SK-N-DZ (cell line): ENCODE measurements around the gene CLK2.
"Not testable (repeated sequence)": the region's sequence is repeated elsewhere in the genome, so short reads cannot be mapped to it uniquely, and the experiment has no call there.

ENCODE experiments used
- DNase-seq: peaks from one replicate; pipeline ENCODE4 v3.0.0-alpha.2; 2015; ENCODE audit warnings: low spot score

Gene CLK2

GRCh38 chr1:155244368-155245162 is 28.7 kb downstream of the CLK2 start:
- DNase-seq, result peak; percentile 100

DNA sequence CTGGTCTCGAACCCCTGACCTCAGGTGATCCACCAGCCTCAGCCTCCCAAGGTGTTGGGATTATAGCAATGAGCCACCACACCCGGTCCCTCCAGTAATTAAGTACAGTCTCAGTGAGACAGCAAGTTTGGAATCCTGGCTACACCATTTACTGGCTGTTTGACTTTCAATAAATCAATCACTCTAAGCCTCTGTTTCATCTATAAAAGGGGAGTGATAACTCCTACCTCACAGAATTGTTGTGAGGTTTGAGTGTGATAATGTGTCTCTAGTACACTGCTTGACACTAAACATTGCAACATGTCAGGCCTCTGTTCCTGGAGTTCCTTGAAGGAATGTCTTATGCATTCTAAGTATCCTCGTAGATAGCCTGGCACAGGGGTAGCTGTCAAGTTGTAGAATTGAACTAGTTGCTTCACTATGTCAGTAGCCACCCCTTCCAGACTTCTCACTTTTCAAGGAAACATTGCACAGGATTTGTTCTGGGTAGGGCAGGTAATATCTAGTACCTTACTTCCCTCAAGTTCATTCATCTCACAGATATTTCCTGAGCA is 30.4 kb downstream of the CLK2 start:
- no peak for DNase-seq

GRCh38 chr1:155241841-155242264 is 31.5 kb downstream of the CLK2 start:
- no peak for DNase-seq

DNA sequence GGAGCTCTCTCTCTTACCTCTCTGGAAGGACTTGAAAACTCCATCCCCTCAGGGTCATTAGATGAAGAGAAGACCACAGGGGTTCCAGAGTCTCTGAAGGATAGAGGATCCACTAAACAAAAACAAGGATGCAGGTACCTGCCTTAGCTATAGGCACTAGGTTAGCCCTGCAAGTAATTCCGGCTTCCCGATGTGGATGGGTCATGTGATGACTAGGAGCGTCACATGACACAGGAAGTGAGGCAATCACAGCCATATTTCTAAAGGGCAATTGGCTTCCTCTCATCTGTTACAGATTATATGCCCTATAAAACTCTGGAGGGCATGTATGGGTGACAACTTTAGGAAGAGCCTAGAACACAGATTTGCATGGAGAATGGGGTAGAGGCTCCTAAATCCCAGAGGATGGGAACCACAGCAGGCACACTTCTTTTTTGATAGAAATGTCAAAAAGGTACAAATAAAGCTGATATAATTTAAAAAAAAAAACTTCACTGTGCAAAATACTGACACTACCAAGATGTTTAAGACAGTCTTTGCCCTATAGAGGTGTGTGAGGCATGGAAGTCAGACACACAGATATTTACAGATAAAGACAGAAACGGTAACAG is 32.1 kb downstream of the CLK2 start:
- peak; percentile 87 for DNase-seq

DNA sequence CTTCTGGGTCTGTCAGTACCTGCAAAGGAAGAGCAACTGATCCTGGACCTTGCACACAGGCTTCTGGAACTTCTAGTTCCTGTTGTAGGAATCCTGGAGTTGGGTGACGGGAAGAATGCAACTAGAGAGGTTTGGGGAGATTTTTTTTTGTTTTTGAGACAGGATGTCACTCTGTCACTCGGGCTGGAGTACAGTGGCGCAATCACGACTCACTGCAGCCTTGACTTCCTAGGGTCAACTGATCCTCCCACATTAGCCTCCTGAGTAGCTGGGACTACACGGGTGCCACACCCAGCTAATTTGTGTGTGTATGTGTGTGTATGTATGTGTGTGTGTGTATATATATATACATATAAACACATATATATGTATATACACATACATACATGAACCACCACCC is 36.9 kb downstream of the CLK2 start:
- no peak for DNase-seq

GRCh38 chr1:155235375-155235774 is 37.9 kb downstream of the CLK2 start:
- DNase-seq, result not testable (repeated sequence)

DNA sequence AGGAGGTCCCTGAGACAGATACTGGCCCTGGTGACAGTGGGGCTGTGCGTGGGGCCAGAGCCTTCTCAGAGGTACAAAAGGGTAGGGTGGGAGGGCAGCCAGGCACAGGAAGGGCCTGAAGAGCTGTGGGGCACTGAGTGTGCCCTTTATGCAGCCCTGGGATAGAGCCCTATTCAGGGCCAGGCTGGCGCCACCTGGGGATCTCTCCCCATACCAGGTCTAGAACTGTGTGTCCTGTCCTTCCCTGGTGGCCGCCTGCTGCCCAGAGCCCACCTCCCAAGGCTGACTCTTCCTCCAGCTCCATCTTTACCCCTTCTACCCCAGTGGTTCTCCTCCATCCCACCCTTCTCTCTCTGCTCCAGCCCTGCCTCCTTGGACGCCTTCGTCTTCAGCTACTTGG is 39.8 kb downstream of the CLK2 start:
- not testable (repeated sequence) for DNase-seq

DNA sequence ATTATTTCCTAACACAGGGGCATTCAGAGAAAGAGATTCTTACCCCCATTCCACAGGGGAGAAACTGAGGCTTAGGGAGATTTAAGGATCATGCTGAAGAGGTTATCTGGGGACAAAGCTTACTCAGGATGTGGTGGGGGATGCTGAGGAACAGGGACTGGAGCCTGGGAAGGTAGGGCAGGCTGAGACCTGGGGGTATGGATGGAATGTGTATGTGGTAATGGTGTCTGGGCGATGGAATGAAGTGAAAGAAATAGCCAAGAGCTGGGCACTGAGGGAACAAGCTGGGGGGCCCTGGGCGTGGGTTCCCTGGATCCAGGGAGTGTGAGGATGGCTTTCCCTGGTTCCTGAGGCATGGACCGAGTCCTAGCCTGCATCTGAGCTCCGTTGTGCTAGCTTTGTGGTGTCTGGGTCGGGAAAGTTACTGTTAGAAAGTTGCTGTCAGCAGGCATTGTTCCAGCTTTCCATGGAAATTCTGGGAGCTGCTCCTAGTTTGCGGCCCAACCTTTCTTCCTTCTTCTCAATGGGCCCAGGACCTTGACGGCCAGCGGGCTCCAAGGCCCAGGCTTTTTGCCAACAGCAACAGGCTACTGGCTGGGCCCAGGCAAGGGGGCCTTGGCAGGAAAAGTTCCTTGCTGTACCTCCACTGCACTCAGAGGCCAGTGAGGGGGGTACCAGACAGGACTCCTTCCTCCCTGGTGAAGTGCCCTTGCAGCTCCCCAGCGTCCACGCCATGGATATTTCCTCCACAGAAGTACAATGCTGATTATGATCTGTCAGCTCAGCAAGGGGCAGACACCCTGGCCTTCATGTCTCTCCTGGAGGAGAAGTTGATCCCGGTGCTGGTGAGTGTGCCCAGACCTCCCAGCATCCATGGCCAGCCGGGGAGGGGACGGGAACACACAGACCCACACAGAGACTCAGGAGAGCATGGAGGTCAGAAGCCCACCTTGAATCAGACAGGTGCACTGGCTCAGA is 41.0 kb downstream of the CLK2 start:
- not testable (repeated sequence) for DNase-seq

- DNase-seq, result not testable (repeated sequence)
Measured at GRCh38 chr1:155231302-155231701, 42.0 kb downstream of the CLK2 start.

- DNase-seq, result no peak
Measured at GRCh38 chr1:155228096-155228427, 45.2 kb downstream of the CLK2 start.

- DNase-seq, result peak; percentile 100
Measured at GRCh38 chr1:155227261-155228095, 45.8 kb downstream of the CLK2 start.

DNA sequence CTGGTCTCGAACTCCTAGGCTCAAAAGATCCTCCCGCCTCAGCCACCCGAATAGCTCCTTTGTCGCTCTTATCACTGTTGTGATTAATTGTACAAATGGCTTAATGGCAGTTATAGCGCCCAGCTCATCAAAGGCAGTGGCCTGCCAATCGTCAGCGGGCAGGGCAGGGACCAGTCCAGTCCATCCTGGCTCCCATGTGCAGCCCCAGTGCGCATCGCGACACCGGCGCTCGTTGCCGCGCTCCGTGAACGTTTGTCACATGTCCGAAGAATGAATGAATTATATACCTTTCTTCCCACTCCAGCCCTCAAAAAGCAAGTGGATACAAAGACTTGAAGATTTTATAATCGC is 46.4 kb downstream of the CLK2 start:
- peak; percentile 76 for DNase-seq

DNA sequence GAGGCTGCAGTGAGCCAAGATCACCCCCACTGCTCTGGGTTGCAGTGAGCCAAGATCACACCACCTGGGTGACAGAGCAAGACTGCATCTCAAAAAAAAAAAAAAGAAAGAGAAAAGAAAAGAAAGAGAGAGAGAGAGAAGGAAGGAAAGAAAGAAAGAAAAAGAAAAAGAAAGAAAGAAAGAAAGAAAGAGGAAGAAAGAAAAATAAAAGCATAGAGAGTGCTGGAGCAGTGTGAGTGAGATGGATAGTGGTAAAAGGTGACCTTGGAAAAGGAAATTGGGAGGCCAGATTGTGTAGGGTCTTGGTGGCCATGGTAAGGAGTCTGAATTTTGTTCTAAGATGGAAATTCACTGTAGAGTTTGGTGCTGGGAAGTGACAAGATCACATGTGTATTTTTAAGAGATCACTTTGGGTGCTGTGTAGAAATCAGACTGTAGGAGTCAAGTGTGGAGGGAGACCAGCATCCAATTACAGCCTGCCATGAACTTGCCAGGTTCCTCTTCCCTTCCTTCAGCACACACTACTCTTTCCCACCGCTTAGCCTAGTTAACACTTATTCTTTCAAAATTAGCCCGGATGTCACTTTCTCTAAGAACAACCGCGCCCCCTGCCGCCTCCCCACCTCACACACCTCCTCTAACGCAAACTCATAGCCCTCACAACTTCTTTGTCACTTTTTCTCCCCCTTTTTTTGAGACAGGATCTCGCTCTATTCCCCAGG is 47.0 kb downstream of the CLK2 start:
- DNase-seq, result peak; percentile 82

GRCh38 chr1:155225404-155225759 is 47.9 kb downstream of the CLK2 start:
- not testable (repeated sequence) for DNase-seq

DNA sequence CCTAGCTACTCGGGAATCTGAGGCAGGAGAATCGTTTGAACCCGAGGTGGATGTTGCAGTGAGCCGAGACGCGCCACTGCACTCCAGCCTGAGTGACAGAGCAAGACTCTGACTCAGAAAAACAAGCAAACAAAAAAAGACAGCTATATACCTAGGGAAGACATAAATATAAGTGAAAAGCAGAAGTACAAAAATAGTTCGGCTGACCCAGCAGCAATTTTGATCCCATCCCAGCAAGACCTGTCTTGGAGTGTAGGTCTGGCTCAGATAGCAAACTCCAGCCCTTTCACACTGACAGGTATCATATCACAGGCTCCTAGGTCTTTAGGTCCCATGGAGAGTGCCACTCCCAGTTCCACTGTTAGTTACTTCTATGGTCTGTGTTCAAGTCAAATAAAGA is 50.3 kb downstream of the CLK2 start:
- DNase-seq, result no peak

DNA sequence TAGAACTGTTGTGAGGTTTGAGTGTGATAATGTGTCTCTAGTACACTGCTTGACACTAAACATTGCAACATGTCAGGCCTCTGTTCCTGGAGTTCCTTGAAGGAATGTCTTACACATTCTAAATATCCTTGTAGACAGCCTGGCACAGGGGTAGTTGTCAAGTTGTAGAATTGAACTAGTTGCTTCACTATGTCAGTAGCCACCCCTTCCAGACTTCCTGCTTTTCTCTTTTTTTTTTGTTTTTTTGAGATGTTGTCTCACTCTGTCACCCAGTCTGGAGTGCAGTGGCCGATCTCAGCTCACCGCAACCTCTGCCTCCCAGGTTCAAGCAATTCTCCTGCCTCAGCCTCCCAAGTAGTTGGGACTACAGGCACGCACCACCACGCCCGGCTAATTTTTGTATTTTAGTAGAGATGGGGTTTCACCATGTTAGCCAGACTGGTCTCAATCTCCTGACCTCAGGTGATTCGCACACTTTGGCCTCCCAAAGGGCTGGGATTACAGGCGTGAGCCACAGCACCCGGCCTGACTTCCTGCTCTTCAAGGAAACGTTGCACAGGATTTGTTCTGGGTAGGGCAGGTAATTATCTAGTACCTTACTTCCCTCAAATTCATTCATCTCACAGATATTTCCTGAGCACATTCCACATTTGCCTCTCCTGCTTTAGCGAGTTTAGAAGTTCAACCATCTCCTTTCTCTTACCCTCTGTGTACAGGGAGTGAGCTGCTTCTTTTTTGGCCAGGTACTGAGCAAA is 52.9 kb downstream of the CLK2 start:
- DNase-seq, result not testable (repeated sequence)

DNA sequence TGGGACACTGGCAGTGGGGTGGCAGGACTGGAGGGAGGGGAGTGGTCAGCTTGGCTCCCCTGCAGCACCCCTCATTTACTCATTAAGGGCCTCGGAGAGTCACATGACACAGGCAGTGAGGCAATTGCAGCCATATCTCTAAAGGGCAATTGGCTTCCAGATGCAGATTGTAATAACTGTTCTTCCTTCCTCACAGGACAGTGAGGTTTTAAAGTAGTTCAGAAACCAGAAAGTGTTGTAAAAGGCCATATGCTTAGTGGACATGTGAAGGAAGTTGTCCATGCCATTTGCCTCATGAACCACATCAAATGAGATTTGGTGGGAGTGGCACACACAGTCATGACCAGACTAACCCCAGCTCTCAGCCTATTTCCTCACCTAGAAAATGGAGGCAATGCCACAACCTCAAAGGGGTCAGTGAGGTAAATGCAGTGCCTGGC is 53.7 kb downstream of the CLK2 start:
- no peak for DNase-seq

- peak; percentile 74 for DNase-seq
Measured at GRCh38 chr1:155218854-155219591, 54.3 kb downstream of the CLK2 start.

- DNase-seq, result not testable (repeated sequence)
Measured at GRCh38 chr1:155214702-155215101, 58.6 kb downstream of the CLK2 start.
